Measurements from ENCODE around the gene GALNT10. TPM values are rescaled to one million over a fixed set of nuclear protein-coding genes. Genes with fewer than 3 reads are reported as not detected.

GALNT10 gene
- total RNA-seq, 1 donor from 2014 or later = 11.5 TPM

GRCh38 chr5:154221371-154221896 is 30.9 kb downstream of the GALNT10 start:
- Histone ChIP-seq H3K36me3 (no peaks in the 10 kb centered on the region), H3K27me3 (no peaks in the 10 kb centered on the region), H3K27ac (no peak overlapping the region), H3K4me1 (peaks cover 3% of the 10 kb centered on the region), H3K9me3 (no peaks in the 10 kb centered on the region), H3K4me3 (no peak overlapping the region)
- no peak for DNase-seq (ENCODE audit: extremely low spot score in 2 of 2)
- intact Hi-C loops (cut with DNase I) = no loop called here
- TF ChIP-seq CTCF (IDR thresholded peaks at IDR 0.05) = no peak
- TF ChIP-seq POLR2AphosphoS5 (IDR thresholded peaks at IDR 0.05; ENCODE audit: insufficient read depth in 1 of 2, low read depth in 1 of 2) = no peak
- TF ChIP-seq POLR2A (IDR thresholded peaks at IDR 0.05) = no peak

- intact Hi-C loops (cut with DNase I) = no loop called here
- no peaks in the 10 kb centered on the region for H3K27me3 ChIP-seq
Measured at GRCh38 chr5:154222414-154222813, 31.9 kb downstream of the GALNT10 start.

GRCh38 chr5:154223320-154223719 is 32.8 kb downstream of the GALNT10 start:
- TF ChIP-seq POLR2AphosphoS5 (IDR thresholded peaks at IDR 0.05; ENCODE audit: insufficient read depth in 1 of 2, low read depth in 1 of 2) = no peak
- H3K9me3 ChIP-seq = no peaks in the 10 kb centered on the region
- no peak overlapping the region for H3K27ac ChIP-seq
- no peak for DNase-seq (ENCODE audit: extremely low spot score in 2 of 2)
- no peaks in the 10 kb centered on the region for H3K36me3 ChIP-seq
- H3K4me1 ChIP-seq = no peaks in the 10 kb centered on the region
- H3K27me3 ChIP-seq = no peaks in the 10 kb centered on the region
- intact Hi-C loops (cut with DNase I) = no loop called here
- no peak overlapping the region for H3K4me3 ChIP-seq

More at GRCh38 chr5:154222414-154222813, 31.9 kb downstream of the GALNT10 start:
- TF ChIP-seq CTCF (IDR thresholded peaks at IDR 0.05) (no peak), POLR2AphosphoS5 (IDR thresholded peaks at IDR 0.05; ENCODE audit: insufficient read depth in 1 of 2, low read depth in 1 of 2) (no peak), POLR2A (IDR thresholded peaks at IDR 0.05) (no peak)
- Histone ChIP-seq H3K4me1 (no peaks in the 10 kb centered on the region), H3K27ac (no peak overlapping the region), H3K4me3 (no peak overlapping the region), H3K36me3 (no peaks in the 10 kb centered on the region), H3K9me3 (no peaks in the 10 kb centered on the region)
- DNase-seq (ENCODE audit: extremely low spot score in 2 of 2) = no peak

- H3K9me3 ChIP-seq = no peaks in the 10 kb centered on the region
- TF ChIP-seq POLR2AphosphoS5 (IDR thresholded peaks at IDR 0.05; ENCODE audit: insufficient read depth in 1 of 2, low read depth in 1 of 2) (no peak), CTCF (IDR thresholded peaks at IDR 0.05) (no peak), POLR2A (IDR thresholded peaks at IDR 0.05) (no peak)
- H3K27ac ChIP-seq = no peak overlapping the region
- no peaks in the 10 kb centered on the region for H3K36me3 ChIP-seq
- no peaks in the 10 kb centered on the region for H3K27me3 ChIP-seq
- no peak overlapping the region for H3K4me3 ChIP-seq
- H3K4me1 ChIP-seq = no peaks in the 10 kb centered on the region
- intact Hi-C loops (cut with DNase I) = no loop called here
- no peak for DNase-seq (ENCODE audit: extremely low spot score in 2 of 2)
Measured at GRCh38 chr5:154227090-154227489, 36.6 kb downstream of the GALNT10 start.

GRCh38 chr5:154228696-154229095 is 38.2 kb downstream of the GALNT10 start:
- no peak for TF ChIP-seq POLR2AphosphoS5 (IDR thresholded peaks at IDR 0.05; ENCODE audit: insufficient read depth in 1 of 2, low read depth in 1 of 2)
- no peak for TF ChIP-seq CTCF (IDR thresholded peaks at IDR 0.05)
- TF ChIP-seq POLR2A (IDR thresholded peaks at IDR 0.05) = no peak
- intact Hi-C loops (cut with DNase I) = no loop called here
- H3K27ac ChIP-seq = no peak overlapping the region
- no peaks in the 10 kb centered on the region for H3K4me1 ChIP-seq
- no peaks in the 10 kb centered on the region for H3K36me3 ChIP-seq
- H3K4me3 ChIP-seq = no peak overlapping the region
- DNase-seq (ENCODE audit: extremely low spot score in 2 of 2) = no peak
- H3K27me3 ChIP-seq = no peaks in the 10 kb centered on the region
- H3K9me3 ChIP-seq = no peaks in the 10 kb centered on the region
